Muscle of arm (tissue), 12 donors: ENCODE results near the gene ZNF385C. TPM values are rescaled to one million over a fixed set of nuclear protein-coding genes. Genes with fewer than 3 reads are reported as not detected.
A peak's percentile ranks its signal among the peaks of the same experiment; 100 is the strongest.

Source experiments
- DNase-seq: peaks from one replicate; pipeline ENCODE4 v3.0.0-alpha.2; 2013
- polyA plus RNA-seq, 12 donors: library from polyadenylated mRNA; unstranded; fragments of 120-200 nt; gene quantifications; one replicate each; pipeline ENCODE4 v1.2.1, GENCODE V29; 2013; ENCODE audit not compliant: insufficient read length in 12 of 12

ZNF385C gene
- polyA plus RNA-seq, 12 donors = 4.1 to 12.2 (median 6.5) TPM; not detected in 2

- DNase-seq = no peak
These were observed 10.8 kb upstream of the ZNF385C start for GRCh38 chr17:42109086-42109485.

DNA sequence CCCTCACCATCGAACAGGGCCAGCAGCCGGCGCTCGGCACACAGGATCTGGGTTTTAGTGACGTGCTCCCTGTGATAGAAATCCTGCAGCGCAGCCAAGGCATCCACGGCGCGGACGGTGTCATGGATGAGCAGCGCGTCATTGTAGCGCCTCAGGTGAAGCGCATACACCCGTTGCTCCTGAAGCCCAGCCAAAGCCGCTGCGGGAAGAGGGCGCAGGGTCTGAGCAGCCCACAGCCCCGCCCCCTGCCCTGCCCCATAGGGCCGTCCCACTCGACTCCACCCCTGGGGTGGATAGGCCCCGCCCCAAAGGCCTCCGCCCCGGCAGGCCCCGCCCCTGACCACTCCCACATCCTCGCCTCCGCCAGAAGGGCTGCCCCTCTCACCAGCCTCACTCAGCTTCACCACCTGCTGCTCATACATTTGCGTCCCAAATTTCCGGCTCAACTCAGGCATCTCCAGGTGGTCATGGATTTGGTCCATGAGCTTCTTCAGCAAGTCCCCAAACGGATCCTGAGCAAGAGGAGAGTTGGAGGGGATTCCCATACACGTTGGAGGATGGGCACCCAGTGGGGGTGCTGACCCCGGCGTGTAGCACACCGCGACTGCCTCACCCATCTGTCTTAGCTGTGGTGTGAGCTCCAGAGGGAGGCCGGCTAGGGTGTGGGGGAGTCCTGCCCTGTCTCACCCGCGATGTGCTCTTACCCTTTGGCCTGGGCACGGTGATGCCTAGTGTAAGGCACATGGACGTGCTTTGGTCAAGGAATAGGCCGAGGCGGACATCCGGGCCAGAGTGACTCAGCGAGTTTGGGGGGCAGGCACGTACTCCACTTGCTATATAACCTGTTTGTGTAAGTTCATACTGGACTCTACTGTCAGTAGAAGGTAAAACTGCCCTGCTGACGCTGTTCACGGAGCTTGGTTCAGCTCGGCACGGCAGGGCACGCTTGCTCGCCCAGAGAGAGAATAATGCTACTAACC, 9.6 kb upstream of the ZNF385C start:
- no peak for DNase-seq

DNA sequence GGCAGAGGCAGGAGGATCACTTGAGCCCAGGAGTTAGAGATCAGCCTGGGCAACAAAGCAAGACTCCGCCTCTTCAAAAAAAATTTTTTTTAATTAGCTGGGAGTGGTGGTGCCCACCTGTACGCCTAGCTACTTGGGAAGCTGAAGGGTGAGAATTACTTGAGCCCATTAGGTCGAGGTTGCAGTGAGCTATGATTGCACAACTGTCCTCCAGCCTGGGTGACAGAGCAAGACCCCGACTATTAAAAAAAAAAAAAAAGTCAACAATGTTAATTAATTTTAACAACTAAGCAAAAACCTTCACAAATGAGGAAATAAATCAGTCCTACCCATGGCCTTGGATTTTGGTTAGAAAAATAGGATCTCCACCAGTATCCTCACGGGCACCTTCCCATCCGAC, 8.9 kb upstream of the ZNF385C start:
- DNase-seq = no peak

- no peak for DNase-seq
These were observed 7.7 kb upstream of the ZNF385C start for GRCh38 chr17:42106009-42106408.

- no peak for DNase-seq
These were observed 6.0 kb upstream of the ZNF385C start for GRCh38 chr17:42104264-42104663.

- DNase-seq = no peak
These were observed 5.1 kb upstream of the ZNF385C start for GRCh38 chr17:42103221-42103954.

DNA sequence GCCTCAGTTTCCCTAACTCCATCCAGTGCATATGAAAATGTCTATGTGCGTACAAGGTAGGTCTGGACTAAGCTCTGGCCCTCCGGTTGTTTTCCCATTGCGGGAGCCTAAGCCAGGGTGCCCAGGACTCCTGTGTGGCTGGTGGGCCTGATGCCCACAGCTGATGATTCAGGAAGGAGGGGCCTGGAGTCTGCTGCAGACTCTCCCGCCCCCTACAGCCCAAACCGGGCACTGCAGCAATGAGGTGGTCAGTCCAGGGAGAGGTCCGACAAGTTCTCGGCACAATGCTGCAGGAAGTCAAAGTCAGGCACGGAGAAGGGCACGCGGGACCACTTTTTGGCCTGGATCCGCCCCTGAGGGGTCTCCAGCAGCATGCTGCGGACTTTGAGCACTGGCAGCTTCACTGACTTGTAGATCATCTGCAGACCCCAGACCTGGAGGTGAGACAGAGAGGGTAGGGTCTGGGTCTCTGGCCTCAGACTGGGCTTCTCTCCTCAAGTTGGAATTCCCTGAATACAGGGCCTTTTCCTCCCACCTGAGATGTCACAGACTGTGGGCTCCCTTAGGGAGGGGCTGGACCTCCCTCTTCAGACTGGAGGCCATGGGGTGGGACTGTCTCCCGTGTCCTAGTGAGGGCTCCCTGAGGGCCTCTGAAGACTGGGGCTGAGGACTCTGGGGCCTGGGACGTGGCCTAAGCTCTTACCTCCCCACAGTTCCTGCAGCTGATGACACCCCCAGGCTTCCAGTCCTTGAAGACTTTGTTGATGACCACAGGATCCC, 3.4 kb upstream of the ZNF385C start:
- DNase-seq = peak; percentile 54

DNA sequence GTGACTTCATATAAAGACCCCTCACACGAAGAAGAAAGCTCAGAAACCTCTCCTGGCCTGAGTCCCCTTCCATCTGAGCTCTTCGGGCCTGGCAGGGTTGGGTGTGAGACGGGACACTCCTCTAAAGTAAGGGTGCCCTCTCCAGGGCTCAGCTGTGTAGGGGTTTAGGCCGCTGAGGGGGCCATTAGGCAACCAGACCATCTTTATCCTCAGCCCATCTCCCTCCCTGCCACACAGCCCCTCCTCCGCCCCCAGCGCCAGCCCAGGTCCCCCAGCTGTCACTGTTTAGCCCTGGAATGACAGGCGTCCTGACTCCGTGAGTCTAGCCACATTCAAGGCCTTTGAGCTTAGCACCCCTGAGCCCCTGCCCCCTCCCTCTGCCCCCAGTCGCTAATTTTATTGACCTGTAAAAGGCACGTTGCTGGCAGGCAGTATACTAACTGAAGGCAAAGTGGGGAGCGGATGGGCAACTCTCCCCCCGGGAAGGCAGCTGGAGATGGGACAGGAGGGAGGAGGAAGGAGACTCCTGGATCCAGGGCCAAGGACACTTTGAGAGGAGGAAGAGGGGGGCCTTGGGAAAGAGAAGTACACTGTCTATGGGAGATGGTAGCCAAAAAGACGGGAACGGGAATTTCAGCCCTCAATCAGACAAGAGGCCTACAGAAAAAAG, 592 bp upstream of the ZNF385C start:
- DNase-seq = no peak

GRCh38 chr17:42096360-42097111, 1.7 kb downstream of the ZNF385C start:
- no peak for DNase-seq

DNA sequence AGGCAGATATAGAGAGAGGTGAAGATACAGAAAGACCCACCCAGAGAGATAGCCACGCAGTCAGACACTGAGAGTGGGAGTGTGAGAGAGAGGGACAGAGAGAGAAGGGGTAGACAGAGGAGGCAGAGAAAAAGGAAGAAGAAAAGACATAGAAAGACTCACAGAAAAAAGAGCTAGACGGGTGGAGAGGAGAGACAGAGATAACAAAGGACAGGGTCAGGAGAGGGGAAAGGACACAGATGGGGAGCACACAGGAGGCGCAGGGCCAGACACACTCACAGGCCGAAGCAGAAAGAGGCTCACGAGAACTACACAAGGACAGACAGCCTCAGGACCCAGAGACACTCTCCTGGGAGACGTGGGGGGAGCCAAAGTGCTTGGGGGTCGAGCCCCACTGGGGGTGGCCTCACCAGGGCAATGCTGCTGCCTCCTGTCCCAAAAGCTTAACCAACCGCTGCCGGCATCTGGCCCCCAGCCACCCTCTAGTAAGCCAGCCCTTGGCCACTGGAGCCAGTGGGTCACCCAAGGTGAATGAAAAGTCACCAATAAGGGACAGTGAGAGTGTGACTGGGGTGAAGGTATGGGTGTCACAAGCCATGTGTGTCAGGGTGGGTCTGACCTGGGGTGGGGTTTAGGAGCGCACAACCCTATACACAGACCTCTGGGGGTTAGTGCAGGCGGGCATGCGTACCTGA, 3.8 kb downstream of the ZNF385C start:
- no peak for DNase-seq

DNA sequence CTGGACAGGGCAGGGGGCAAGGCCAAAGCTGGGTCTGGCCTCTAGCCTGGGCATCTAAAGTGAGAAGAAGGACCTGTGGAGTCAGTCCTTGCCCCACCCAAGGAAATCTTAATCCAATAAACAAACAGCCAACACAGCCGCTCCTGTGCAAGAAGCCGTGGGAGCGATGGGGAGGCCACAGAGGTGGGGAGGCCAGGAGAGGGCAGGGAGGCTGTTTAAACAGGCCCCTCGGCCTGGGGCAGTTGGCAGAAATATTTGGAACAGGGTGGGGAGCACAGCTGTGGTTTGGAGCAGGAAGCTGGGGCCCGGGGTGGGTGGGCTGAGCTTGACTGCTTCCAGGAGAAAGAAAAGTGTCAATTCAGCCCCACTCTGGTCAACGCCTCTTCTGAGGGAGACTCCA, 5.3 kb downstream of the ZNF385C start:
- no peak for DNase-seq

- DNase-seq = no peak
These were observed 7.1 kb downstream of the ZNF385C start for GRCh38 chr17:42090964-42091790.

- DNase-seq = no peak
These were observed 9.5 kb downstream of the ZNF385C start for GRCh38 chr17:42088736-42089135.

DNA sequence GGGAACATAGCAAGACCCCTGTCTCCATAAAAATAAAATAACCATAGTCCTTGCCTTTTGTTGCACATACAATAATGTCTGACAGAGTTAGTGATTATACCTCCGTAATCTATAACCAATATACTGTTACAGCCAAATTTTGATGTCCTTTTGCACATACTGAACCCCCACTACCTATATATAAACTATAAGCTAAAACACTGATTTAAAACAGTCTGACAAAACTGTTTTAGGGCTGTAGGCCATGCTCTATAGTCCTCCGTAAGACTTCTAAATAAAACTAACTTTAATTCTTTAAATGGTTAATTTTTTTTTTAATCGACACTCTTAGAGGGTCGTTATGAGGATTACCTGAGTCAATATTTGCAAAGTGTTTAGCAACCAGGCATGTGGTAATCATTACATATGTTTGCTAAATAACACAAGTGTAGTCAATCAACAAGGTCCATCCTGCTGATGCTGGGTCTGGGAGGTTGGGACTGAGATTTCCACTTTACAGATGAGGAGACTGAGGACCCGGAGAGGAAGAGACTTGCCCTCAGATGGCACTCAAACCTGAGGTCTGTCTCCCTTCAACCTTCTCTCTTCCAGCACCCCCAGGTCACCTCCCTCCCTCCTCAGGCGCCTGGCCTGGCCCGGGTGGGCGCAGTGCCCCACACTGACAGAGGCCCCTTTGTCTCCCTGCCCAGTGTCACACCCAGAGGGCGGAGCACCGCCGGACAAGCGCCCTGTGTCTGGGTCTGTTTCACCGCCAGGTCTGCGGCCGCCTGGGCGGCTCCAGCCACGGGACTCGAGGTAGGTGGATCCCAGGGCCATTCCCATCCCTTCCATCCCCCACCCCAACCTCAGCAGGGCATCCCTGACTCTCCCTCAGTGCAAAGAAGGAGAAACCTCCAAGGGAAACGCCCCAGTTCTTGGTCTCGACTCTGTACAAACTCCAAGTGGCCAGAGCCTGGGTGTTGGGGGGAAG, 10.3 kb downstream of the ZNF385C start:
- DNase-seq = no peak

GRCh38 chr17:42087042-42087701, 11.1 kb downstream of the ZNF385C start:
- no peak for DNase-seq

- DNase-seq = no peak
These were observed 16.6 kb downstream of the ZNF385C start for GRCh38 chr17:42081516-42082129.

GRCh38 chr17:42079541-42079940, 18.7 kb downstream of the ZNF385C start:
- DNase-seq = no peak
